Muscle of arm (tissue), 12 donors: ENCODE data around the gene SP2. TPM values are rescaled to one million over a fixed set of nuclear protein-coding genes. Genes with fewer than 3 reads are reported as not detected.

Source experiments
- DNase-seq: peaks from one replicate; pipeline ENCODE4 v3.0.0-alpha.2; 2013
- polyA plus RNA-seq, 12 donors: library from polyadenylated mRNA; unstranded; fragments of 120-200 nt; gene quantifications; one replicate each; pipeline ENCODE4 v1.2.1, GENCODE V29; 2013; ENCODE audit not compliant: insufficient read length in 12 of 12

Gene SP2
- polyA plus RNA-seq, 12 donors, result 12.8 to 39.2 (median 15.4) TPM; not detected in 1

DNA sequence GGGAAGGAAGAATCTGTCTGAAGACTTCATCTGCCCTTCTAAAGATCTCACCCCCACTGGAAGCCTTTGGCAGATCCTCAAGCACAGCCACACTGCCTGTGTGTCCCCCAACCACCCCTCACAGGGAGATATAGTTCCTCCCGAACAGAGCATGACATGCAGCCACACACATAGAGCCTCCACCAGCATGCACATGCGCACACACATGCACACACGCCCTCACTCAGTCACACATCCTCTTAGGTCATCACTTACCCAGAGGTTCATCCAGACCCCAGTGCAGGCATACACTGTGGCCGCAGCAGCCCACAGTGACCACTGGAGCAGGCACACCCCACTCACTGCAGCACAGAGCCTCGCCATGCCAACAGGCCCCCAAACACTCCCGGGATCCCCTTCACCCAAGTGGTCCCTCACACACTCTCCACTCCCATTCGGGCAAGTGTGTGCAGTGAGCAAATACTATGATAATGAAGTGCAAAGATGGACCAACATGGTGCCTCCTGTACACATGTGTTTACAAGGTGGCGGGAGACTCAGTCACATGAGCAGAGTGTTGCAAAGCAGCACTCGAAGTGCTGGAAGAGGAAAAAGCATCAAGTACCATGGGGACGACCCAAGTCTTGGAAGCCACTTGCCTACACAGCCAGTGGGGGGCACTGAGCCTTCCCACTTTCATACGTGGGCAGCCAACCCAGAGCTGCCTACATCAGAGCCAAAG, 28.1 kb upstream of the SP2 start:
- DNase-seq, result no peak

DNA sequence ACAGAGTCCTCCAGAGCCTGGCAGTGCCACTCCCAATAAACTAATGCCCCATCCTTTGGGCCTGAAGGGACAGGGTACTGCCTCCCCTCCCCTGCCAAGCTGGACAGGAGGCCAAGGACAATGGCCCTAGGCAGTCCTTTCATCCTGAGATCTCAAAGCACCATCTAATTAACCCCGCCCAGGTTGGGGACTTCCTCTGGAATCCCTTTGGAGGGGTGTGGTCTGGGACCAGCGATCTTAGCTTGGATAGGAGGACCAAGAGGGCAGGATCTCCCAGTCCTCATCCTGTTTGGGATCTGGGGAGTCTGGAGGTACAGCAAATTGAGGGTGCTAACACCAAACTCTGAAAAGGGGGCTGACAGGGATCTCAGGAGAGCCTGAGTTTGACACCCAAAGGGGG, 26.9 kb upstream of the SP2 start:
- DNase-seq, result no peak

DNA sequence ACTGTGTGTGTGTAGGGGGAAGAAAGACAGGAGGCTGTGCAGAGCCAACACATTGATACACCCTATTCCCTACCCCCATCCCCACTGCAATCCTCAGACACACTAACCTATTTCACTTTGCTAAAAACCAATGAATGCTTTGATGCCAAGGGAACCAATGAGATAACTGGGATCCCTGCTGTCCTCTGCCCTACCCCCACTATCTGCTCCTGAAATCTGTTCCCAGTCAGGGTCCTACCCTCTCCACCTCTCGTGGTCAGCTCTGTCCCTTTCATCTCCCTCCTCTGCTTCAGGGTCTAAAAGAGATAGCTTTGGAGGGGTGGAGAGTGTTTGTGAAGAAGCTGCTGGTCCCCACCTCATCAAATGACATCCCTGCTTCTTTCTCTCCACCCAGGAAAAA, 26.0 kb upstream of the SP2 start:
- no peak for DNase-seq

DNA sequence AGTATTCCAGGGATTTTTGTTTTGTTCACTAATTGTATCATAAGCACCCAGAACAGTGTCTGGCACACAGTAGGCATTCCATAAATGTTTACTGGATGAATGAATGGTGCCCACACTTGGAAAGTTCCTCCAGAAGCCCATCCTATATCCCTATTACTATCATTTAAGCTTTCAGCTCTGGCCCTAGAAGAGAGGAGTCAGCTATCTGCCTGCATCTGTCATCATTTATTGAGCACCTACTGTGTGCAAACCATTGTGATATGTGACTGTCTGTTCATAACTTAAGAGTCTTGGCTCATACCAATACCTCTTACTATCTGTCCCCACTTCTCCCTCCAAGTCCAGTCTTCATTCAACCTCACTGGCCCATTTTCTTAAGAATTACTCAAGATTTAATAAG, 25.0 kb upstream of the SP2 start:
- DNase-seq, result no peak

DNA sequence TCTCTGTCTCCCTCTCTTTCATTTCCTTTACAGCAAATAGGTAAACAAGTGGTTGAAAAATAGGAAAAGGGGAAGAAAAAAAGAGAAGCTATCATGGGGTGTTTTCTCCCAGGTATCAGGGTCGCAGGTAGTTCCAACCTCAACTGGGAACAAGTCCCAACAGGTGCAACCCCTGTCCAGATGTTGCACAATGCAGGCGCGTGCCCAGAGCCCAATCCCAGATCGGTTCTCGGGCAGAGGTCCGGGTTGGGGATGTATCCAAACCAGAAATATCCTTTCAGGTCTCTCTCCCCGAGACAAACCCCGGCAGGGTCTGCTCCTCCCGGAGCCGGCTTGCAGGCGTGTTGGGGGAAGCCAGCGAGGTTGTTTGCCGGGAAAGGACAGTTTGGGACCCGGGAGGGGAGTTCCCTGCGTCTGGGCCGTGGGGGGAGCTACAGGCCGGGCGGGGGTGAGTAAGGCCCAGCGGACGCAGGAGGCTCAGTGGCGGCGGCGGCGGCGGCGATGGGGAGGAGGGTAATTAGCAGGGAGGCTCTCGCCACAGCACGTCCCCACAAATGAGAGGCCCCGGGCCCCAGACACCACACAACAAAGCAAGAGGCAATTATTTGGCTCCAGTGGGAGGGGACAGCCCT, 23.9 kb upstream of the SP2 start:
- no peak for DNase-seq

DNA sequence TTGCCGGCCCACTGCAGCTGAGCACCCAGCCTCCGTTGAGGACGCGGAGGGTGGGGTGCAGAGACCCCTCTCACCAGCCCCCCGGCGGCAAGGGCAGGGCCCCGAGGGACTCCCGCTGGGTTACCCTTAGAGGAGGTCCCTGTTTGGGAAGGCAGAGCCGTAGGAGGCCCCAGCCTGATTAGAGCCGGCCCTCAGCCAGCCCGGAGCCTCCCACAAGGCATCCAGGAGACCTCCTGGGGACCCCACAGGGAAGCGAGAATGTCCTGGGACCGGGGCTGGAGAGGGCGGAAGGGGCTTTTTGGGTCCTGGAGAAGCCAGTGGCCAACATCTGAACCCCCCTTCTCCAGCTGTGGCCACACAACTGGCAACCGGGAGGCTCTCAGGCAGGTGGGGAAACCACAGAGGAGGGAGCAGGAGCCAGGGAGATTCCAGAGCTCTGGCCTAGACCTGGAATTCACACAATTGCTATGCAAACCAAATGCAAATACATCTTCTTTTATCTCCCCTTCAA, 23.3 kb upstream of the SP2 start:
- no peak for DNase-seq

DNA sequence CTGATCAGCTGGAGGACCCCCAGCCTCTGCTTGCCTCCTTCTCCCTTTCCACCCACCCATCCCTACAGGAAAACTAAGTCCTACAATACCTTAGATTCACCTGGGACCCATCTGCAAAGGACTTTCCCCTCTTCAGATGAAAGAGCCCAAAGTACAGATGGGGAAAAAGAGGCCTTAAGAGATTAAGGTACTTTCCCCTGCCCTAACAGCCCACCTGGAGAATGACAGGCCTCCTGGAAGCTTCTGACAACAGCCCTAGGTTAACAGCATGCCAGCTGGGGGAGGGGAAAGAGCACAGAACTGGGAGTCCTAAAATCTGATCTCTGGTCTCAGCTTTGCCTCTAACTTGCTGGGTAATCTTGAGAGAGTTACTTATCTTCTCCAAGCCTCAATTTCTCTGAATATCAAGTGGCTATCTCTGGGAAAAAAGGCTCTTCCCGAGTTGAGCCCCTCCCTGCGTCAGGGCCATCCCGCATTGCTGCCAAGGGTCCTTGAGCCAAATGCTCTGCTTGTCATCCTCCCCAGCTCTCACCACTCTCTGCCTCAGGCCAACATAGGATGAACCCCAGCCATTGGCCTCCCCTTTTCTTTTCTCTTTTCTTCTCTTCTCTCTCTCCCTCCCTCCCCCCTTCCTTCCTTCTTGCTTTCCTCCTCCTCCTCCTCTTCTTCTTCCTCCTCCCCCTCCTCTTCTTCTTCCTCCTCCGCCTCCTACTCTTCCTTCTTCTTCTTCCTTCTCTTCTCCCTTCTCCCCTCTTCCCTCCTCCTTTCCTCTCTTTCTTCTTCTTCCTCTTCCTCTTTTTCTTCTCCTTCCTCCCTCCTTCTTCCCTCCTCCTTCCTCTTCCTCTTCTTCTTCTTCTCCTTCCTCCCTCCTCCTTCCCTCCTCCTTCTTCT, 22.6 kb upstream of the SP2 start:
- DNase-seq, result no peak

DNA sequence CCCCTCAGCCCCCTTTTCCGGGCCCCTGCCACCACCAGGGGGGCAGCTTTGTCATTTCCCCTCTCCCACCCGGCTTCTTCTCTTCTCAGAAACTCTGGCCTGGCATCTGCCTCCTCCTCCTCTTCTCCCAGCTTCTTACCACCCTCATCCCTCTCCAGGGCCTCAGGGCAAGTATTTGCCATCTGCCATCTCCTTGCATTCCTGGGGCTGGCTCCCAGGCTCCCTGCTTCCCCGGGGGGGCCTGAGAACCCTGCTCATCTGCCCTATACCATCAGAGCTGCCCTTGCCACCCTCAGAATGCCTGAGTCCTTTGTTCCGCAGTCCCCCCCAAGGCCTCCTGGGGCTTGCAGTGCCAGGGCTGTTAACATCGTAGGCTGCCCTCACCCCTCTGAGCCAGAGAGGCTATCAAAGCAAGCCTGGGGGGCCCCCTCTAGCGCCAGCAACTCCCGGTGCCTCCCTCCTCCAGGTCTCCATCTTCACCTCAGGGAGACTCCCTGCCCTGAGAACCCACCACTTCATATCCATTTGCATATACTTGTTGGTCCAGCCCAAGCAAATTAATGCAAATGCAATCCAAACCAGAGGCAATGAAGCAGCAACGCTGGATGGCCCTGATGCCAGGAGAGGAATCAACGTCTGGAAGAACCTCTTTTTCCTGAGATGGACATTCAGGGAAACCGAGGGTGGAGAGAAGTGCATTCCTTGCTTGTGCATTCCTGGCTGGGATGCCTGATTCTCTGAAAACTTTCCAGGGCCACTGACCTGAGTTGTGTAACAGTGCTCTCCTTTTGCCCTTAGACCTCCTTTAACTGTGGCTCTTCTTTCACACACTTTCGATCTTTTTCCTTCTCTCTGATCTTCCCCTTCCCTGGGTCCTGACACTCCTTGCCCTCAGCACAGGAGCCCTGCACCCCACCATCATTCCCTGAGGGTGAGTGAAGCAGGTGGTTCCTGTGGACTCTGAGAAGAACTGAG, 20.7 kb upstream of the SP2 start:
- no peak for DNase-seq

DNA sequence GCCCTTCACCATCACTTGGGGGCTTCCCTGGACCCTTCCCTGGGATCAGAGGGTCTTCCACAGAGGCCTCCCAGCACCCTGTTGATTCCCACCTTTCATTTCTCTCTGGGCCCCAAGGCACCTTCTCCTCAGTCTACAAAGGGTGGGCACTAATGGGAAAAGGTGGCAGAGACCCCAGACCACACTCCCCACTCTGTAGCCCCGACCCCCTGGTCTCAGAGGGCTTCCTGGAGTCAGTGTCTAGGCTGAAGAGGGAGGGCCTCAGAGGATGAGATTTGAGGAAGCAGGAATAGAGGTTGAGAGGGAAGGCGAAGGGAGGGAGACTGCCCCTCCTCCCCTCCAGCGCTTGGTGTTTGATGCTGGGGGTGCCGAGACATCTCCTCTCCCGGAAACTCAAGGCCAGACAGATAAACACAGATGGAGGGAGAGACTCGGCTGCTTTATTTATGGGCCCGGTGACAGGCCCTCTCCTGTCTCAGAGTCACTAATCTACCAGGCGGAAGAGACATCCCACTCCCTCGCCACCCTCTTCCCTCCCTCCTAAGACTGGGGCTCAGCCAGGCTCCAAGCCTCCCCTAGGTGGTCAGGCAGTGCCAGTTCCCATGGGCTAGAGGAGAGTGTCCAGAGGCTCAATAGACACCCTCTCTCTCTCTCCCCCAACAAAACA, 18.5 kb upstream of the SP2 start:
- no peak for DNase-seq

DNA sequence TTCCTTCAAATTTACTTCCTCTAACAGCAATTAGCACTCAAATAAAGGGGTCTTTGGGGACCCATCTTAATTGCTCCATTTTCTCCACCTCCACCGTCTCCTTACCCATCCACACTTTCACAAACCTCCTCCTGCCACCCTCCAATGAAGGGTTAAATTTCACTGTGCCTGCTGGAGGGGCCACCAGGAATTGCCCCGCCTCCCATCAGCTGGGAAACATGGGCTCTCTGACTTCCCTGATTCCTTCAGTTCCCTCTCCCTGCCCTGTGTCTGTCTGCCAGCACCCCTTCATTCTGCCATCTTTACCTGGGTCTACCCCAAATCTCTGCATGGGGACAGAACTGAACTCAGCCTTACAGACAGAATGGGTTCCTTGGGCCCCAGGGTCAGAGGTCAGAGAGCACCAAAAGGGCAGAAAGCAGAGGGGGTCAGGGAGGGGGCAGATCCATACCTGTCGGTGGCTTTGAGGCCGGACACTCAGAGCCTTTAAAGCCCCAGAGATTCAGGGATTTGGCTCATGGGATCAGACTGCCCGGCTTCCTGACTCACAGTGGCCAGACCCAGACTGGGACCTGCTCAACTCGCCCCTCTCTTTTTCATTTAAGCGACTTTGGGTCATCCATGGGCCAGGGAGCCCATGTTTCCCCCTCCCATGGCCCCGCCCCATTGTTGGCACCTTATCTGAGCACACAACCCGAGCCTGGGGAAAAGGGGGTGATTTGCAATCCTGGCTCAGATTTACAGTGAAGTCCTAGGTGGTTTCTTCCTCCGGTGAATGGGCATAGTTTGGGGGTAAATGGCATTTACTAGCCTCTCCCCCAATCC, 17.6 kb upstream of the SP2 start:
- DNase-seq, result no peak

DNA sequence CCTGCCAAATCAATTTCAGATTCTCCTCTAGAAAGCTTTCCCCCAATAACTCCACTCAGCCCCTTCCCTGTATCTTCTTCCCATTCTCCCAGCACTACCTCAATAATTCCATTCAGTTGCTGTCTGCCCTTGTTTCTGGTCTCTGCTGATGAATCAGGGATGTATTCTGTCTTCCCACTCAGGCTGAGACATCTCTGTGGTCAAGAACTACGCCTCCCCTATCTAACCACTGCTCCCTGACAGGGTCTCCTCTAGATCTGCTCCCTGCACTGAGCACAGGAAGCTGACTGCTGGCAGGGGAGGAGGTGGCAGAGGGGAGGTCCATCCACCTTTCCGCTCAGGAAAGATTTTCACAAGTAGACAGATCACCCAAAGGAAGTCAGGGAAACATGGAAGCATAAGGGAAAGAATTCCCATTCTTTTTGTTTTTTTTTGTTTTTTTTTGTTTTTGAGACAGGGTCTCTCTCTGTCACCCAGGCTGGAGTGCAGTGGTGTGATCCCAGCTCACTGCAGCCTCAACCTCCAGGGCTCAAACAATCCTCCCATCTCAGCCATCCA, 16.9 kb upstream of the SP2 start:
- no peak for DNase-seq

DNA sequence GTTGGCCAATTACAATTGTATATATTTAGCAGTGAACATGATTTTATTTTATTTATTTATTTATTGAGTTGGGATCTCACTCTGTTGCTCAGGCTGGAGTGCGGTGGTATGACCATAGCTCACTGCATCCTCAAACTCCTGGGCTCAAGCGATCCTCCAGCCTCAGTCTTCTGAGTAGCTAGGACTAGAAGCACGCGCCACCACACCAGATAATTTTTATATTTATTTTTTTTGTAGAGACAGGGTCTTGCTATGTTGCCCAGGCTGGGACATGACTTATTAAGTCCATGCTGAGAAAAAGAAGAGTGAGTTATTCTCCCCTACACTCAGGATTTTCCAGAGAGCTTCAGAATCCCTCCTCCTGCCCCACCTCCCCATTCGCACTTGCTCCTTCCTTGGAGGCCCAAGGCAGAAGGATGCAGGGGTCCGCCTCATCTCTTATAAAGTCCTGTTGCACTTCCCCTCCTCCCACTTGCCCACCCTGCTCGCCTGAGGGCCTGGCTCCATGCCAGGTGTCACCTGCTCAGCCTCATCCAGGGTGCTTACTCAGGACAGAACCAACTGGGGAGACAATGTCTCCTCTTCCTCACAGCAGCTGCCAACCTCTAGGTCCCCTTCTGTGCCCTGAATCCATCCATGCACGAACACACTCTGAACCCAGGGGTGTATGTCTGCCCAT, 16.1 kb upstream of the SP2 start:
- no peak for DNase-seq

DNA sequence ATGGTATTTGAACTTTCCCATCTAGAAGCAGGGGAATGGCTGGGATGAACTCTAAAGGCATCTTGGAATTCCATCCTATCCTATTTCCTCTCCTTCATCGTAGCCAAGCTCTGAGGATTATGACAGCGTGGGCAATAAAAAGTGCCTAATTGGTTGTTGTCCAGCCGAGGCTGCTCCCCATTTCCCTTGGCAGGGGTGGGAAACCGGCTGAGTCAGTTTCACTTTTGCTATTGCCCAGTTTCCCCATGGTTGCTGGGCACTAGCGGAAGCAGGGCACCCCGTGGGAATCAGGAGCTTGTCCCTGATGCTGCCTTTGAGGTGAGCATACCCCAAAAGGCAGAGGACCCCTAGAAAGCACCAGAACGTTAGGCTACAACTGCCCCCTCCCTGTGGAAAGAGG, 13.8 kb upstream of the SP2 start:
- no peak for DNase-seq

DNA sequence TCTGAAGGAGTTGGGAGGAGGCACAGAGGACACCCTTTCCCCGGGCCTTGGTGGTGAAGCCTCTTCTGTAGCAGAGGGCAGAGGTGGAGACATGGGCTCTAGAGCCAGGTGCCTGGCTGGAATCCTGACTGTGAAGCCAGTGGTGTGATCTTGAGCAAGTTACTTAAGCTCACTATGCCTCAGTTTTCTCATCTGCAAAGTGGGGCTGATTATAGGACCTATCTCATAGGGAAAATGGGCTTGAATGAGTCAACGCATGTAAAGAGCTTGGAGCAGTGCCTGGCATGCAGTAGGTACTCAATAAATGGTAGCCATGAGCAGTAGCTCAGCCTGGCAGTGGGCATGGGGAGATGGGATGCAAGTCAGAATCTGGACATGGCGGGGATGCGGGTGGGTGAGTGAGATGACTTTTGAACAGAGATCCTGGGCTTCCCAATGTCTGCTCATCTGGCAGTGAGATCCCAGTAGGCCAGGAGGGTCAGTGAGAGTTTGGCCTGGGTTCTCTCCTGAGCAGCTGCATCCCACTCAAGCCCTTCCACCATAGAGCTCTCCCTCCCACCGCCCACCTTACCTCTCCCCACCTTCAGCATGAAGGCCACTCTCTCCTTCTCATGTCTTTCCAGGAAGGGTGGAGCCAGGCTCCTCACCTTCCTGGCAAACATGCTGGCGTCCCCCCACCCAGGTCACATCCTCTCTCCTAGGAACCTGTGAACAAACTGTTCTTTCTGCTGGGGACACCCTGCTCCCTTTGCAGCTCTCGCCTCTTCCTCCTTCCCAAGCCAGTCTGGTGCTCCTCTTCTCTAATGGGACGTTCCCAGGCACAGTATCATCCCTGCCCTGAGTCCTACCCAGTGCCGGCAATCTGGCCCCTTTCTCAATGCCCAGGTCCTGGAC, 13.1 kb upstream of the SP2 start:
- DNase-seq, result no peak

DNA sequence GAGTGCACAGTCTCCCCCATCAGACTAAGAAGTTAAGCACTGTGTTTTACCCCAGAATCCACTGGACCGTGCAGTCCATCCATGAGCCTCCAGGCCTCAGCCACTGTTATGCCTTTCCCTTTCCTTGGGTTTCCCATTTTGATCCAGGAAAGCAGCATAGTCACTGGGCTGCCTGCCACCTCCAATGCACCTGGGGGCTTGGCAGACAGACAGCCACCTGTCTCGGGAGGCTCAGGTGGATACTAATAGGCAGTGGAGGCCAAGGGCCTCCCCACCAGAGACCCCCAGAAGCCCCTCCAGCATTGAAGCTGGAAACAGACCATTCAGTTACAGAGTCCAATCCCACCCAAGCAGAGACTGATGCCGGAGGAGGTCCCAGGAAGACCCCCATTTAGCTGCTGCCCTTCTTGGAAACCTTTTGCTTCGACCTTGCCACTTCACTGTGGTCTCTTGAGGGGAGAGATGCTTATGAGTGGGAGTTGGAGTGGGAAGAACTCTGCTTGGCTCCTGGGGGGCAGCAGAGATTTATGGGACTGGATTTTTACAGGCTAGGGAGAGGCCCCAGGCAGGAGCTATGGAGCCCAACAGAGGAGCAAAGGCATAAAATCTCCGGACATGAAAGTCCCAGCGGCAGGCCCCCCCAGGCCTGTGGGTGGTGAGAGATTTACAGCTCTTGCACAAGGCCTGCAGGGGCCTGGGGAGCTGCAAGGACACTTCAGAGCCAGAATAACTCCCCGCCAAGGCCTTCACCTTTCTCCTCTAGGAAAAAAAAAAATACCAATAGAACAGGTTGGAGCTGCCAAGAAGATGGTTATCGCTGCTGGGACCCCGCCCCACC, 12.2 kb upstream of the SP2 start:
- DNase-seq, result no peak

DNA sequence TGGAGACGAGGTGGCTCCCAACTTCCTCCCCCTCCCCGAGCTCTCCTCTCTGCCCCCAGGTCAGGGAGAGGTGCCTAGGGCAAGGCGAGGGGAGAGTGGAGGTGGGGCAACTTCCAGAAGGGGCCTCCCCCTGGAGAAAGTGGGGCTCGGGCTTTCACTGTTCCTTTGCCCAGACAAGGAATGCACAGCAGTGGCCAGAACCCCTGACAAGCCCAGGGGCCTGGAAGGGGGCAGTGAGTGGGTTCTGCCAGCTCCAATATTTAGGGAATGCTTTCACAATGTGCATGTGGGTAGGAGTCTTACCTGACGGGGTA, 11.7 kb upstream of the SP2 start:
- no peak for DNase-seq
